GM11168 (cell line): ENCODE measurements around the gene PROM1.

ENCODE experiments used
- in situ Hi-C: fragments of 300-500 bp; cut with MboI; formaldehyde crosslinking; loops from one replicate; pipeline ENCODE4 v1.12.0; 2022; ENCODE audit warnings: low sequenced_read_pairs; ENCODE audit not compliant: unreplicated experiment

Gene PROM1

DNA sequence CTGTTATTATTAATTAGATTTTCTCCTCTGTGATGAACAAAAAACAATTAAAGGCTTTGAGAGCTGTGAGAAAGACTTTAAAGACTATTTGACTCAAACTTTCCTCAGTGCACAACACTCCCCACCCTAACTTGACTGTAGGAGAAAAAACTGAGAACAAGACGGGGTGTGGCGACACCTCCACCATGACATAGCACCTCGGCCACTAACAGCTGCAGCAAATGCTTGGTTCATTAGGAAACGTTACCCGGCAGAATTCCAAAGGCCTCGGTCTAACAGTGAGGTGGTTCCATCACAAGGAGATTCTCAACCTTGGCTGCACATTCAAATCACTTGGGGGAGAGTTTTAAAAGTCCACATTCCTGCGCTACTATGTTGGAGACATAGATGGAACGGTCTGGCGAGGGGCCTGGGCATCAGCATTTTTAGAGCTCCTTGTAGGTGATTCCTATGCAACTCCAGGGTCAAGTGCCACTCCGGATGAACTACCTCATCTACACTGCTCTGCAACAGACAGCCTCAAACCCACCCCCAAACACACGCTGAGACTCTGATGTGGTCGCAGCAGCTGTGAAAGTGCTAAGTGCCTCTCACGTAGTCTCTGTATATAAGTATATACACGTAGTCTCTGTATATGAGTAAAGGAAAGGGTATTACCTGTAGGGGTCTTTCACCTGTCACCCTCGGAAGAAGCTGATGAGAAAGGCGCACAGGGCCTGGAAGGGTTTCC, 121.9 kb downstream of the PROM1 start:
- in situ Hi-C loops: no loop called here

DNA sequence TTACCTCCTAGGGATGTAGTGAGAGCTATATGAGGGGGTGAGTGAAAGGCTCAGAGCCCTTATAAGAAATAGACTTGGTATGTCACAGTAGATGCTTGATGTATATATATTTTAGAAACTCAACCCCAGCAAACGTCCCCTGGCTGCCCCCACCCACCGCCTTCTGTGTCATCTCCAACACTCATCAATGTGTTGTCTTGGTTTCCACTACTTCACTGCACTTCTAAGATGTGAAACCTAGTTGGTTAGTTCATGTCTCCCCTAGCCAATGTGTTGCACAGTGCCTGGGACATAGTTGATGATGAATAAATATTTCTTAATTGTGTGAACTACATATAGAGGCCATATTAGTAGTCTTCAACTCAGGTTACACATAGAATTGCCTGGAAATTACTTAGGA, 125.3 kb downstream of the PROM1 start:
- in situ Hi-C loops: no loop called here

DNA sequence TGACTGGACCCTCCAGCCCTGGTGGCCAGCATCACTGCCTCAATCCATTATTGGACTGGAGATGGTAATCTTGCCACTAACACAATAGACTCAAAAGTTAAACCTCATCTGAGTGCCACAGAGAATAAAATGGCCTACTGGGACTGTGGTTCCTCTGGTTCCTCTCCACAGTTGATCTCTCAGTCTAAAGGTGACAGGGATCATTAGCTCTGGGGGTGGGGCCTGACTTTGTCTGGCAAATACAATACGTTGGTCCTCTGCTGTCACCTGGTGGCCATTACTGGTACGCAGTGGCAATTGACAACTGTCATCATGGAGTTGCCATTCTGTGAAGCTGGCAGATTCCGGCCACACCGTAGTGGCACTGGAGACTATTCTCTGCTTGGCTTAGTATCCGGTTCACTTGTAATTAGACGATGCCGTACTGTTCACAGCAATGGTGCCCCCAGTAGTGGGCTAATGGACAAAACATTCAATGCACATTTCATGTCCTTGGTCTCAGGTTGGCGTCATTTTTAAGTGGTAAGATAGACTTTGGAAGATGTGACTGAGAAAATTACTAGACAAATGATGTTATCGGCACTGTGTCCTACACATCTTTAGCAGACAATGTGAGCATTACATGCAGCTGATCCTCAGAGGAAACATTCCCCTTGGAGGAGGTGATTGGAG, 127.5 kb downstream of the PROM1 start:
- in situ Hi-C loops: no loop called here

DNA sequence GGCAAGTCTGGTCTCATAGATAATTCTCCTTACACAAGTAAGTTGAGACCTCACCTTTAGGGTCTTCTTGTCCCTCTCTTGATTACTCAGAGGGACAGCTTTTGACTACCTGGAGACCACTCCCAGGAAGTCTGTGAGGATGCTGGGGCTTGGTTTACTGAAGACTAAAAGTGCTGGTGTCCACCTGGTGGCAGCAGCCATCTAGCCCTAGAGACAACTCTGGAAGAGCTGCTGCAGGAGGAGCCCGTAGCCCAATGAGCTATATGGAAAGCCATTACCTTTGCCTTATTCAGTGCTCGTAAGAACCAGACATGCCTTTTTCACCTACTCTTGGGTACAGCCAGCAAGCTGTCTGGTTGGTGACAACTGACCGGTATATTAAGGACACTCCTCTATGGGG, 128.2 kb downstream of the PROM1 start:
- in situ Hi-C loops: no loop called here

DNA sequence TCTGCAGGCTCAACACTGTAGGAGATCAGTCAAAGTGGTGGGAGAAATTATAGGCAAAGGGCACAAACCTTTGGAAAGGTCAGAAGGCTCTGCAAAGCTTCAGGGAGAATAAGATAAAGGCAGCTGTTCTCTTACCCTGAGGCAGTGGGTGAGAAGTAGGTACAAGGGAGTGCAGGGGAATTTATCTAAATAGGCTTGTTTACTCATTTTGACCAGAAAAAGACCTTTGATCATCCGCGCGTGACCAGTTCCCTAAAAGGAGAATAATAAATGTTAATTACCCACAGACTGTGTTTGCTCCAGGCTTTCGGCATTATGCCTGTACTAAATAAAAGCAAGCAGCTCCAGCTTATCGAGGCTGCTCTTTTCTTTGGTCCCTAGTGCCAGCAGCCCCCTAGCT, 130.2 kb downstream of the PROM1 start:
- in situ Hi-C loops: no loop called here

DNA sequence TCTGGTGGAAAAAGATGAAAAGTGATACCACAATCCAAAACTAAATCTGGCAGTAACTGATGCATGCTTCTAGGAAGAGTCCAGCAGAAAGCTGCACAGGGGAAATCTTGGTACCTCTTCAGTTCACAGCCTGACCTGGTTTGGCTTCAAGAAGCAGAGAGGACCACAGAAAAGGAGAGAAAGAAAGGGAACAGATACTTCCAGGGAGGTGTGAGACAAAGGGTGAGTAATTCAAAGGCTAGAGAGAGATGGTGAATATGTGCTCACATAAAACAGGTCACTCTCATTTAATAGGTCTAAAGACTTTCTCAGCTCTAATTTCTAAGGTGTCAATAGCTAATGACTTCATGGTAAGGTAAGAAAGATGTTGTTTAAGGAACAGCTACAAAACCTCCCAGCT, 132.0 kb downstream of the PROM1 start:
- in situ Hi-C loops: no loop called here

DNA sequence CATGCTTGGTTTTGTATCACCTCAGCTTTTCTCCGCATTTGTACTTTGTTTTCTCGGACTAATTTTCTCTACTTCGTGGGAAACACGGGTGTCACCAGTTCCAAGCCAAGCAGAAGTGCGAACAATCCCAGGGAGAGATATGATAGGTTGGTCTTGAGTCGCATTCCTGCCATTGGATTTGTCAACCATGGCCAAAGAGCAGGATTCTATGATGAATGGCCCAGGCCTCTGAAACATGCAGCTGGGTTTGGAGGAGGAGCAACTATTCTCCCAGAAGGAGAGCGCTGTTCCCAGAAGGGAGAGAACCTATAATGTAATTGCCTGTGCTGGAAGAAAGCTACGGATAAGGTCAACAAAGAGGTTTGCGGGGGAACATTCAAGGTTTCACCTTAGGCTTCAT, 135.0 kb downstream of the PROM1 start:
- in situ Hi-C loops: no loop called here

DNA sequence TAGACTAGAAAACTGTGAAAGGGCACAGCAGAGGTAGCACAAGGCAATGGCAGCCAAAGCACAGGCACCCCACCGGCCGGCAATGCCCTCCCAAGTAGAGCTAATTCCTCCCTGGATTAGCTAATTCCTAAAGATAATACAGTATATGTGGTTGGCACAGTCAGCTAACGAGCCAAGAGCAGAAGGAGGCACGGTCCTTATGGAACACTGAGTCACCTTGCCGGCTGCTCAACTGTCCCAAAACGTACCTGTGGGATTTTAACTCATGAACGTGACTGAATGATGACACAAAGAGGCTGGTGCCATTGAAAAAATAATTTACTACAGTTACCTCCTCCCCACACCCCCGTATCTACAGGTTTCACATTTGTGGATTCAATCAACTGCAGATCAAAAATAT, 136.1 kb downstream of the PROM1 start:
- in situ Hi-C loops: no loop called here

DNA sequence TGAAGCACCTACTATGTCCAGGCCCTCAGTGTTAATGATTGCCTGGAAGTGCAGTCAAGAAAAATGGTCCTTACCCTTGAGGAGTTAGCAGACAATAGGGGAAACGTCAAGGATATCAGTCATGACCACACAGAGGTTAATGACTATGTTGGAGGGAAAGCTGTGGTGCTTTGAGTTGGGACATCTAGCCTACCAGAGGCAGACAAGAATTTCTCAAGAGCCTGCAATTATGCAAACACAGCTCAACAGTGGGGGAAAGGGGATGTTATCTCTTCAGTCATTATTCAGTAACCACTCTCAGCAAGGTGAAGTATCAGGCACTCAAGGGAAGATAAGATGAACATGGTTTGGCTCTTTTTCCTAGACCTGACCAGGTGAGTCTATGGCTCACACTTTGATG, 138.3 kb downstream of the PROM1 start:
- in situ Hi-C loops: no loop called here

DNA sequence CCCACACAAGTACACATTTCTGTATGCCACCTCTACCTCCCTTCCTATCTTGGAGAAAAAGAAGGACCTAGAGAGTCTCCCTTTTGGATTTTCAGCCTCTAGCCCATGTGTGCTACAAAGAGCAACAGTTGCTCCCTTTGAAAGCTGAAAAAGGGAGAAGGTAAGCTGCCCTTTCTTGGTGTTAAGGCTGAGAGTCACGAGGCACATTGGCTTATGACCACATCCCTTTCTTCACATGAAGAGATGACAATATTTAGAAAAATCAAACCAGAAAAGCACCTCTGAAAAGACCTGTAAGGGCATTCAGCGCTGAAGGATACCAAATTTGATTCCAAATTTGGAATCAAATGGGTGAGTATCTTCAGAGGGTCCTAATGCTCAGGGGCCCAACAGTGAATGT, 138.9 kb downstream of the PROM1 start:
- in situ Hi-C loops: no loop called here

DNA sequence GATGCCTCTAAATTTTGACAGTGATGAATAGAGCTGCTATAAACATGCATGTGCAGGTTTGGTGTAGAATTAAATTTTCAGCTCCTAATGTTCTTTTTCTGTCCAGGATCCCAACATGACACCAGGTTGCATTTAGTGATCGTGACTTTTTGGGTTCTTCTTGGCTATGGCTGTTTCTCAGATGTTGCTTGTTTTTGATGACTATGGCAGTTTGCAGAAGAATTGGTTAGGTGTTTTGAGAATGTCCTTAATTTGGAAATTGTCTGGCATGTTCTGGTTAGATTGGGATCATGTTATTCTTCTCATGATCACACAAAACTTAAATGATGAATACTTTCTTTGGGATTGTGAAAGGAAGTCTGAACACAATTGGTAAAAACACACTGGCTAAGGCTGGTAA, 141.5 kb downstream of the PROM1 start:
- in situ Hi-C loops: no loop called here

DNA sequence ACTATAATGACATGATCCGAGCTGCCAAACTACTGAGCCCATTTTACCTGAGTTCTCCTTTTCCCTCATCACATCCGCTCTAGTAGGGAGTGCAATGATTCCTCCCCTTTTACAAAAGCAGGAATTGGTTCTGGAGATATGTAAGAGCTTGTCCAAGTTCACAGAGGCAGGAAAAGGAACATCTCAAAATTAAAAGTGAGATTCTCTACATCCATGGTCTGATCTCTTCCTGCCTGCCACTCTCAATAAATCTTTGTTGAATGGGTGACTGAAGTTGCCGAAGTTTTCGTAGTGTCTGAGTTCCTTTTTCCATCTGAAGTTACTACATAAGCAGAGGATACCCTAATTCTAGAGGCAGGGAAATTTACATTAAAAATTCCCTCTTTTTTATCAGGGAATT, 145.2 kb downstream of the PROM1 start, which contains the start of gene FGFBP1:
Gene FGFBP1, minus strand, starts transcription at position 101 of the 400 bp plus-strand sequence. CDS start 2,108 bp downstream, outside the sequence.
- in situ Hi-C loops: loop anchor here (10.0 kb wide), 1 partner anchor 224 kb away; no protein-coding TSS in a partner anchor

DNA sequence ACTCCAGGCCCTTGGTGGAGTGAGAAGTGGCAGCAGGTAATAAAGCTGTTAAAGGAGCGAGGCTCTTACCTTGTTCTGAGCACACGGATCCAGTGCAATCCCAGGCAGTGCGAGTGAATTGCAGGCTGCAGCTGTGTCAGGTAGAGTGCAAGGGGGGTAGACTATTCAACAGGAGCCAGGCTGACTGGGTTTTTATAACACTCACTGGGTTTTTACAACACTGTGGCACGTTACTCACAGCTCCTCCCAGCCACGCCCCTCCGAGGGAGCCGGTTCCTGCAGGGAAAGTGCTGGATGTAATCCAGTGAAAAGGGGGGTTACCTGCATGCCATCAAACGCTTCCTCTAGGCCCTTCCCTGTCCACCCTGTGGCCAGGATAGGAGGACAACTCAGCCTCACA, 145.6 kb downstream of the PROM1 start:
- in situ Hi-C loops: loop anchor here (10.0 kb wide), 1 partner anchor 223 kb away; no protein-coding TSS in a partner anchor

DNA sequence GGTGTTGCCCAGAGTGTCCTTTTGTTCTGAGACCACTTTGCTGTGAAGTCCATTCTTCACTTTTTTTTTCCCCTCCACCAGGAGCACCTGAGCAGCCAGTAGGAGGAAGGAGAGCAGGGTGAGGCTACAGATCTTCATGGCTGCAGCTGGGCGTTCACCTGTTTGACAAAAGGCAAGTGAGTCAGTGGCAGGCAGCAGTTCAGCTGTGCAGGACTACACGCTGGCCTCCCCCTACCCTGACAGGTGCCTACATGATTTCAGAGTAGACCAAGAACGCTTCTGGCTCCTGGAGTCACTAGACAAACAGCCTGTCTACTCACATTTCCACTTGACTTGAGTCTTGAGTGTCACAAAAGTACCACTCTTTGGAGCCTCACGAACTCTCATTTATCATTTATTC, 147.3 kb downstream of the PROM1 start:
- in situ Hi-C loops: loop anchor here (10.0 kb wide), 1 partner anchor 222 kb away; no protein-coding TSS in a partner anchor

DNA sequence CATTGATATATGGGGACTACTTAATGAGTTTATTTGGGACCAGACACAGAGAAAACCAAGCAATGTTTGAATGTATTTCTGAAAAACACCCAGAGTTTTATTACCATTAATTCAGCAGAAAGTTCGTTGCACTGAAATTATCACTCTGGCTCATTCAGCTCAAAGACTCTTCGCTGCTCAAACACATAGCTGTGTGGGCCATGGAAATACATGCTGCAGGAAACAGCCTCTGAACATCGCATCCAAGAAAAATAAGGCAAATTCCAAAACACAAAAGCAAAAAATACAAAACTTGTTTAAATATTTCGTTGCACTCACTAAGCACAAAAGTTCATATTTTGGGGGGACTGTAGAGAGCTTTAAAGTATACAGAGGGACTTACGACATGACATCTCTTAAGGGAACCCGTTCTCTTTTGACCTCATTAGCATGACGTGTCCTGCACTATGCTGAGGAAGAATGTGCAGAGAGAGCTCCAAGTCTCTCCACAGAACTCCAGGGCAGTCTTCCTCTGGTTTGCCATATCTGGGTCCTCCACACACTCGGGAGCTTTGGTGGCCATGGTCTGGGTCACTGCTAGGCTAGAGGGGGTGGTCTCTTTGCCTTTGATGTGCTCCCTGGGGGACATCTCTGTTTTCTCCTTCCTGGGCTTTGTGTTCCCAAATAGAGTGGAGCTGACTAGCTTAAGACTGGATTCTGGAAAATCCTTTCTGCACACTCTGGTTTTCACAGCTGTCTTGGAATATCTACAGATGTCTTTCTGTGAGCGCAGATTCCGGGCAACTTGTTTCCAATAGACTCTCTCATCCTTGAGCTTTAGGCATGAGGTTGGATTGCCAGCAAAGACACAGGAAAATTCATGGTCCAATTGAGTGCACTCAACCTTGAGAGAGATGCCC, 148.1 kb downstream of the PROM1 start:
- in situ Hi-C loops: loop anchor here (10.0 kb wide), 1 partner anchor 221 kb away; no protein-coding TSS in a partner anchor

DNA sequence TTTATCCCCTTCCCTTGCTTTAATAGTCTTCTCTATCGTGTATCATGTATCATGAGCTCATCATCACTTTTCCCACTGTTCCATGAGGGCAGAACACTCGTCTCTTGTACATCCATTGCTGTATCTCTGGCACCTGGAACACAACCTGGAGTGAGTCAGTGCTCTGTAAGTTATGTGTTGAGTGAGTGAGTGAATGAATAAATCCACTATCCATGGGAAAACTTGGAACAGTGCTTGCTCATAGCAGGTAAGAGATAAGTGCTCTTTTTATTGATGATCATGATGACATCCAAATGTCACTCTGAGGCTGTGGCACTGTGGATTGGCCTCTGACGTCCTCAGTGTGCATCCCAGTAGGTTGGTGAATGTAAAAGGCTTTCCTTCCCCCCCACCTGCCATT, 149.6 kb downstream of the PROM1 start:
- in situ Hi-C loops: loop anchor here (10.0 kb wide), 1 partner anchor 219 kb away; no protein-coding TSS in a partner anchor

DNA sequence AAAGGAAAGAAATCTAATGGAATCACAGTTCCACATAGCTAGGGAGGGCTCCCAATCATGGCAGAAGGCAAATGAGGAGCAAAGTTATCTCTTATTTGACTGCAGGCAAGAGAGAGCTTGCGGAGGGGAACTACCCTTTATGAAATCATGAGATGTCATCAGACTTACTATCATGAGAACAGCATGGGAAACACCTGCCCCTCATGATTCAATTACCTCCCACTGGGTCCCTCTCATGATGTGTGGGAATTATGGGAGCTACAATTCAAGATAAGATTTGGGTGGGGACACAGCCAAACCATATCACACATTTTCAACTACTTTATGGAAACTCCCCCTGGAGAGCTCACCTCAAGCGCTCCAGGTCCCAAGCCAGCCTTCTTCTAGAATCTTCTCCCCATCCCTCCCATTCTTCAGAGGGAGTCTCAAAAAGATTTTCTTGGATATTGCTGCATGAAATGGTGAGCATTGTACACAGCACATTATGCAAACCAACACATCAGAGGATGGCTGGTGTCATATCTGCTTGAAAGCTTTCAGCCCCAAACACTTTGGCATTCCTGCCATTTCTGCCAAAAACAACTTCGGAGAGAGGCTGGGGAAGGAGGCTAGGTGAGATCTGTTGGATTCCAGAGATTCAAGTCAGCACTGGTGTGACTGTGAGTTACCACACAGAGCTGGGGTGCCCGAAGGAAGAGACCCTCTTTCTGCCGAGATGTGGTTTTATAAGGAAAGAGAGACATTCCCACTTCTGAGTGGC, 152.2 kb downstream of the PROM1 start:
- in situ Hi-C loops: loop anchor here (10.0 kb wide), 1 partner anchor 217 kb away; no protein-coding TSS in a partner anchor

DNA sequence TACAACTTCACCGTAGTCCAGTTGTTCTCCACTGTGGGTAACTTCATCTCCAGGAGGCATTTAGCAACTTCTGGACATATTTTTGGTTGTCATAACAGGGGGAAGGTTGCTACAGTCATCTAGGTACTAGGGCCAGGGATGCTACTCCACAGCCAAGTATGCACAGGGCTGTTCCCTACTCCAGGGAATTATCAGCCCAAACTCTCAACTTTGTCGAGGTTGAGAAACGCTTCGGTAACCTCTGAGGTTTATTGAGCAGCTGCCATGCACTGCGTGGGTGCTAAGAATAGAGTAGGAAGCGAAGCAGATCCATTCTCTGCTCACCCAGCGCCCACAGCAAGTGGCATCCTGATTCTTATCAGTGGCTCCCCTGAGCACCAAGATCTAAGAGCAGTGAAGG, 153.5 kb downstream of the PROM1 start:
- in situ Hi-C loops: loop anchor here (10.0 kb wide), 1 partner anchor 216 kb away; no protein-coding TSS in a partner anchor

DNA sequence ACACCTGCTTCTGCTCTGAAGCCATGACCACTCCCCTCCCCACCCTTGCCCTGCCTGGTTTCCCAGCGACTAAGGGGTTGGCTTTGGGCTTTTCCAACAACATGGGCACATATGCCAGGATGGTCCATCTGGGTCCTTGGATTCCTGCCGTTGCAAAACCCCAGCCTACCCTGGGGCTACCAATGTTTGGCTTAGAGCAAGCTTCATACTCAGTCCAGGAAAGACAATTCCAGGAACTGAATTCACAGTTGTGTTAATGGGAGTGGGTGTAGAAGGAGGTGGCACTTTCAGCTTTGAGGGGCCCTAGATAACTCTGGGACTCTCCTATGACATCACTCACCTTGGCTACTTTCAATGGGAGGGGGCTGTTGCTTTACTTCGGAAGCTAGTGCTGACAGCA, 154.3 kb downstream of the PROM1 start:
- in situ Hi-C loops: no loop called here

DNA sequence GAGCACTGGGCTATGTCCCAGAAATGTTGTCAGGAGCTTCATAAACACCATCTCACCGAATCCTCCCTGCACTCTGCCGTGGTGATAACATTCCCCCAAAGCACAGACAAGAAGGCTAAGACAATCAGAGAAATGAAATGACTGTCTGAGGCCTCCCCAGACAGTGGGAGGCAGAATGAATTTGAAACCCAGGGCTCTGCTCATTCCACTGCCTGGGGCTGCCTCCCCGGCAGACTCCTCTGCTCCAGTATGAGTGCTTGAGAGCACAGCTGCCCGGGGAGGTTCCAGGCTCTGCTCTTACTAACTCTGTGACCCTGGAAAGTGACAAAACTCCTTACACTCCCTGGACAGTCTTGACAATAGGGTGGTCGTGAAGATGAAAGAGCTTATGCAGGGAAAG, 154.9 kb downstream of the PROM1 start:
- in situ Hi-C loops: no loop called here
